Parathyroid adenoma (tissue), 2 donors: ENCODE measurements around the gene CADPS2.

Experiments
- H2AFZ ChIP-seq: fragments of 300-600 bp; sonication (generic); one replicate; pipeline ENCODE4 v1.7.0; 2017; ENCODE audit warnings: antibody characterized with exemption, mild to moderate bottlenecking
- H3K27ac ChIP-seq: fragments of 300-600 bp; sonication (generic); one replicate; pipeline ENCODE4 v1.7.0; 2017
- H3K27me3 ChIP-seq: fragments of 300-600 bp; sonication (generic); one replicate; pipeline ENCODE4 v1.7.0; 2017; ENCODE audit warnings: low read length; ENCODE audit not compliant: control insufficient read depth, insufficient read depth
- H3K36me3 ChIP-seq: fragments of 300-600 bp; sonication (generic); one replicate; pipeline ENCODE4 v1.7.0; 2017; ENCODE audit warnings: low read length; ENCODE audit not compliant: control insufficient read depth, insufficient read depth
- H3K4me1 ChIP-seq: fragments of 300-600 bp; sonication (generic); one replicate; pipeline ENCODE4 v1.7.0; 2017; ENCODE audit warnings: control low read depth
- H3K4me2 ChIP-seq: fragments of 300-600 bp; sonication (generic); one replicate; pipeline ENCODE4 v1.7.0; 2017; ENCODE audit warnings: low read length
- H3K4me3 ChIP-seq: fragments of 300-600 bp; sonication (generic); one replicate; pipeline ENCODE4 v1.7.0; 2017; ENCODE audit warnings: low read depth, low read length
- H3K79me2 ChIP-seq: fragments of 300-600 bp; sonication (generic); one replicate; pipeline ENCODE4 v1.7.0; 2017; ENCODE audit warnings: control low read depth
- H3K9ac ChIP-seq: fragments of 300-600 bp; sonication (generic); one replicate; pipeline ENCODE4 v1.7.0; 2017; ENCODE audit warnings: mild to moderate bottlenecking
- H3K9me3 ChIP-seq: fragments of 300-600 bp; sonication (generic); one replicate; pipeline ENCODE4 v1.7.0; 2017; ENCODE audit warnings: low read length; ENCODE audit not compliant: control insufficient read depth
- TF ChIP-seq, protein P1 (sequence below): fragments of 300-600 bp; sonication (generic); IDR thresholded peaks from one replicate; pipeline ENCODE4 v1.7.0; 2017; ENCODE audit warnings: antibody characterized with exemption, mild to moderate bottlenecking
- donor health status: primary hyperparathyroidism.

The CADPS2 gene

DNA sequence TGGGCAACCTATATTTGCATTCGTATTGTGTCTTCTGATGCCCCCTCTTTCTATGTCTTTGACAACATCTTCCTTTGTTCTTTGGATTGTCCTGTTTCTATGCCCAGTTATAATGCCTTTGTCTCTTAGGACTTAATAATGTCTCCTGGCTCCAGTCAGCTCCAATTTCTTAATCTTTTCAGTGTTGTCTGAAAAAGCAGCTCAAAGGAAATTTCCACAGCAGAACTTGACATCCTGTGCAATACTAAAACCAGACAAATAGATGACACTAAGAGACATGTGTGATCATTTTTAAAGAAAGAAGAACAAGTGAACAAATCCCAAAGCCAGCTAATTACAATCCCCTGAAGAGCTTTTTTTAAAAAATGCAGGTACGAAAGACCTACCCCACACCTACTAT lies 135.9 kb downstream of the CADPS2 start:
- H3K79me2 ChIP-seq, result no peaks in the 10 kb centered on the region
- H3K4me1 ChIP-seq, result no peaks in the 10 kb centered on the region
- no peak overlapping the region for H3K9ac ChIP-seq
- no peaks in the 10 kb centered on the region for H3K9me3 ChIP-seq
- H3K27ac ChIP-seq, result no peak overlapping the region
- H3K4me3 ChIP-seq, result no peak overlapping the region
- TF ChIP-seq, protein P1, sequence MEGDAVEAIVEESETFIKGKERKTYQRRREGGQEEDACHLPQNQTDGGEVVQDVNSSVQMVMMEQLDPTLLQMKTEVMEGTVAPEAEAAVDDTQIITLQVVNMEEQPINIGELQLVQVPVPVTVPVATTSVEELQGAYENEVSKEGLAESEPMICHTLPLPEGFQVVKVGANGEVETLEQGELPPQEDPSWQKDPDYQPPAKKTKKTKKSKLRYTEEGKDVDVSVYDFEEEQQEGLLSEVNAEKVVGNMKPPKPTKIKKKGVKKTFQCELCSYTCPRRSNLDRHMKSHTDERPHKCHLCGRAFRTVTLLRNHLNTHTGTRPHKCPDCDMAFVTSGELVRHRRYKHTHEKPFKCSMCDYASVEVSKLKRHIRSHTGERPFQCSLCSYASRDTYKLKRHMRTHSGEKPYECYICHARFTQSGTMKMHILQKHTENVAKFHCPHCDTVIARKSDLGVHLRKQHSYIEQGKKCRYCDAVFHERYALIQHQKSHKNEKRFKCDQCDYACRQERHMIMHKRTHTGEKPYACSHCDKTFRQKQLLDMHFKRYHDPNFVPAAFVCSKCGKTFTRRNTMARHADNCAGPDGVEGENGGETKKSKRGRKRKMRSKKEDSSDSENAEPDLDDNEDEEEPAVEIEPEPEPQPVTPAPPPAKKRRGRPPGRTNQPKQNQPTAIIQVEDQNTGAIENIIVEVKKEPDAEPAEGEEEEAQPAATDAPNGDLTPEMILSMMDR, result no peak
- H3K36me3 ChIP-seq, result no peaks in the 10 kb centered on the region
- no peak overlapping the region for H2AFZ ChIP-seq
- H3K27me3 ChIP-seq, result no peaks in the 10 kb centered on the region
- H3K4me2 ChIP-seq, result no peak overlapping the region

DNA sequence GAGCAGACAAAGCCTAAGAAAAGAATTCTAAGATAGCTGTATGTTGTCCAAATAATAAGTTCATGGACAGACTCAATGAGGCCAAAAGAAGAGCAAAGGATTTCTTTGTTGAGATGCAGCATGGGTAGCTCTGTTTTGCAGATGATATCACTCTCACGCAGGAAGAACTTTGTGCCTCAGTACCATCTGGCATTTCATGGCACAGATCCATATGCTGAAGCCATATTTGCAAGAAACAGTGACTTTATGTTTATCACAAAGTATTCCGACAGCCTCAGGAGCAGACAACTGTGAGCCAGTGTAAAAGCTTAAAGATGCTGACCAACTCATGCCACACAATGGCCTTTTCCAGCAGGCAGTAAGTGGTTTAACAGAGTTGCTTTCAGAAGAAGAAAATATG lies 138.1 kb downstream of the CADPS2 start:
- H3K4me1 ChIP-seq, result no peaks in the 10 kb centered on the region
- no peak overlapping the region for H3K9ac ChIP-seq
- TF ChIP-seq, protein P1, result no peak
- no peaks in the 10 kb centered on the region for H3K36me3 ChIP-seq
- no peaks in the 10 kb centered on the region for H3K79me2 ChIP-seq
- H3K27ac ChIP-seq, result no peak overlapping the region
- H3K9me3 ChIP-seq, result no peaks in the 10 kb centered on the region
- H3K4me3 ChIP-seq, result no peak overlapping the region
- no peak overlapping the region for H3K4me2 ChIP-seq
- H3K27me3 ChIP-seq, result no peaks in the 10 kb centered on the region
- no peak overlapping the region for H2AFZ ChIP-seq

GRCh38 chr7:122746948-122747347 lies 139.3 kb downstream of the CADPS2 start:
- Histone ChIP-seq H3K36me3 (no peaks in the 10 kb centered on the region), H3K4me3 (no peak overlapping the region), H3K27ac (no peak overlapping the region), H3K9me3 (no peaks in the 10 kb centered on the region), H3K9ac (no peak overlapping the region), H3K27me3 (no peaks in the 10 kb centered on the region), H2AFZ (no peak overlapping the region), H3K4me2 (no peak overlapping the region), H3K4me1 (no peaks in the 10 kb centered on the region), H3K79me2 (no peaks in the 10 kb centered on the region)
- TF ChIP-seq, protein P1, result no peak

DNA sequence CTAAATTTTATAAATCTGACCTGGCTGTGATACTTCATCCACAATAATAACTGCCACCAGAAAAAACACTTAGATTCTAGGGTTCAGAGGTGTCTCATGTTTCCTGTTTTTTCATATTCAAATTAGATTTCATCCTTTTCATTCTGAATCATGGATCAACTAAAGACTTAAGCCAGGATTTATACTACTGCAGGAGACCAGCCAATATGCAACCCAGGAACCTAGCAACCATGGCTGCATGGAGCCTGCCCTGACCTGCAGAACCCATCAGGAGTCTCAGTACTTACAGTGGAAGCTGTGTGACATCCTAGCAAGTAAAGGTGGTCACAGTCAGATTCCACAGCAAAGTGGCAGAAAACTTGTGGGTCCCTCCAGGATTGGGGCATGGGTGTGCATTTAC lies 143.0 kb downstream of the CADPS2 start:
- H3K4me1 ChIP-seq, result no peaks in the 10 kb centered on the region
- no peak overlapping the region for H3K9ac ChIP-seq
- TF ChIP-seq, protein P1, result no peak
- H3K4me3 ChIP-seq, result no peak overlapping the region
- H3K79me2 ChIP-seq, result no peaks in the 10 kb centered on the region
- H3K9me3 ChIP-seq, result no peaks in the 10 kb centered on the region
- H3K36me3 ChIP-seq, result no peaks in the 10 kb centered on the region
- no peak overlapping the region for H2AFZ ChIP-seq
- no peak overlapping the region for H3K4me2 ChIP-seq
- no peaks in the 10 kb centered on the region for H3K27me3 ChIP-seq
- no peak overlapping the region for H3K27ac ChIP-seq

DNA sequence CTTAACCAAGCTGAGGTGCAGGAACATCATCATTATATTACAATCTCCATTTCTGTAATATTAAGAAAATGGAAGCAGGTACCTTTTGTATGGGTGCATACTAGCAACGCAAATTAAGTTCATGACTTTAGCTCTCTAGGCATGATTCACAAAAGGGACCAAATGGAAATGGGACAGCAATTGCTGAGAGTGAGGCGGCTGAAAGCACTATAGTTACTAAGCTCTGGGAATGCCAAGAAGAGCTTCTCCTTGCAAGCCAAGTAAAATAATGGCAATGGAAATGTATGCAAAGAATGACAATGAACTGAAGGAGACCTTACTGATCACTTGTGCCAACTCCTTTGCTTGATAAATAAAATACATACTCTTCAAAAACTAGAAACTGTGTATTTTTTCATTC lies 147.3 kb downstream of the CADPS2 start:
- H3K79me2 ChIP-seq, result no peaks in the 10 kb centered on the region
- H3K27me3 ChIP-seq, result no peaks in the 10 kb centered on the region
- H3K9me3 ChIP-seq, result no peaks in the 10 kb centered on the region
- H3K27ac ChIP-seq, result no peak overlapping the region
- no peaks in the 10 kb centered on the region for H3K36me3 ChIP-seq
- H3K9ac ChIP-seq, result no peak overlapping the region
- TF ChIP-seq, protein P1, result no peak
- H3K4me3 ChIP-seq, result no peak overlapping the region
- no peak overlapping the region for H2AFZ ChIP-seq
- H3K4me1 ChIP-seq, result no peaks in the 10 kb centered on the region
- H3K4me2 ChIP-seq, result no peak overlapping the region
